NCI-H2196 treated with DMSO at 0.1 percent for 48 hours (cell line): Measurements from ENCODE around the gene PYCR2.
A peak's percentile ranks its signal among the peaks of the same experiment; 100 is the strongest.

ENCODE experiments used
- DNase-seq: peaks from one replicate; lab custom pipeline; 2025; ENCODE audit not compliant: unreplicated experiment; lab: John Stamatoyannopoulos, UW

The PYCR2 gene

DNA sequence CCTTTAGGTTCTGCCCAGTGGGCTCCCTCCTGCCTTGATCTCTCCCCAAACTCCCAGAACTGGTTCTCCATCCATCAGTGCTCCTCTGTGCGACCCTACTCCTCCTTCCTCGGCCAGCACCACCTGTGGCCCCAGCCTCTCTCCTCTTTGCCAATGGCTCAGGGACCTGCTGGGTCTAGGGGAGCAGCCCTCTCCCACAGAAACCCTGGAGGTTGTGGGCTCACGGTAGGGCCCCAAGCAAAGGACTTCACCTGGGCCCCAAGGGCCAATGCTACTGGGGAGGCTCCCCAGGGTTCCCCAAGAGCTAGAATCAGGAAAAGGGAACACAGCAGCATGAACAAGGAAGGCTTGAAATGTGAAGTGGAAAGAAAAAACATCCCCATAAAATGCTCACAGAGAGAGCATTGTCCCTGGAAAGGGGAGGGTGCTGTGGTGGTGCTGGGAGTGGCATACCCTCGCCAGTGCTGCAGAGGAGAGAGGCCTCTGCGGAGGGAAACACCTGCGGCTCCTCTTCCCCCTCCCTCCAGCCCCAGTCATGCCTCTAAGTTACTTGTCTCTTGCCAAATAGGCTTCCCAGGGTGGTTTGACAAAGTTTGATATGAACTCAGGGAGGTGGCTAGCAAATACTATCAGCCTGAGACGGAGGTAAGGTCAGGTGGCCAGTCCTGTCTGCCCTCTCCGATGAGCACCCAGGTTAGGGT lies 44.4 kb downstream of the PYCR2 start:
- DNase-seq = peak; percentile 35

DNA sequence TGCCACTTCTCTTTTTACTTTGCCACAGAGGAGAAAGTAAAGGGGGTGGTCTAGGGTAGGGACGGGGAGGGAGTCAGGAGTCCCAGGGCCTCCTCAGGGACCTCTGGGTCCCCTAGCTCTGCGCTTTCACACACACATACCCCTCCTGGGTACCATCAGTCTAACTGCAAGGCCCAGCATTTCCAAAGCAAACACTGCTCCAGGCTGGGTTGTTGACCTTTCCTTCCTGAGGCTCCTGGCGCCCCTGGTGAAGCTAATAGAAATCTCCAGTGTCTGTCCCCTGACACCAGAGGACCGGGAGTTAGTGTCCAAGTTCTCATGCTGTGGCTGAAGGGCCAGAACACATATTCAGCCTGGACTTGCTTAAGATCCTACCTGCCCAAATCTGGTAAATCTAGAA lies 45.8 kb downstream of the PYCR2 start:
- no peak for DNase-seq

DNA sequence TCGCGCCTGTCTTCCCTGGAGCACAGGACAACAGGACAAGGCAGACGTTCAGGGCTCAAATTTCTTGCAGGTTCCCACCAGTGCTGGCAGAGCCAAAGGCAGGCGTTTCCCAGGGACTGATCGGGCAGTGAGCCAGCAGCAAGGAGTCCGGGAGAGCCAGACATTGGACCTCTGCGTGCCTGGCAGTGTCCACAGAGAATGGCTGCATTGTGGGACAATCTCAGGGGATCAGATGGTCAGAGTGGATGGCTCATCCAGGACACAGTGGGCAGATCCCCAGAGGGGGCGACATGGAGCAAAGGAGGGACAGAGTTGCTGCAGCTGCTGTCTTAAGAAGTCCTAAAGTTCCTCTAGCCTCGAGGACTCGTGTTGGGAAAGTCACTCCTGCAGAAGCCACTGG lies 46.5 kb downstream of the PYCR2 start:
- DNase-seq = peak; percentile 61

DNA sequence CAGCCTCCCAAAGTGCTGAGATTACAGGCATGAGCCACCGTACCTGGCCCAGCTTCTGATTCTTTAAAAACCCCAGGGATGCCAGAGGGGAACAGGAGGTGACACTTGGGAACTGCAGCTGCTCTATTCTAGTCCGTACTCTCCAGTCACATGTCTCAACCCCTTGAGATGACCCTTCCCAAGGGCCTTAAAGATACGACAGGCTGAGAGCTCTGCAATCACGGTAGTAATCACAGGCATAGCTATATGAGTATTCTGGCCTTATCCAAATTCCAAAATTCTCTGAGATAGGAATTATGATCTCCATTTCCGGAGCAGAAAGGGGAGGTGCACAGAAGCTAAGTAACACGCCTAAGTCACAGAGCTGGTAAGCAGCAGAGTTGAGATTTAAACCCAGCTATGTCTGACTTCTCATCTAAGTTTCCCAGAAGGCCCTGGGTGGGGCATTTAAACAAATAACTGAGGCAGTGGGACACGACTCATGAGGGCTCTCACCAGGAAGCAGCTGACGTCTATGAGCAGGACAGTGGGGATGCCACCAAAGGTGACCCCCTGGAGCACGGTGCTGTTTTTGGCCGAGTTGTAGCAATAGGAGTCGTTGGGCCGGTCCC lies 47.0 kb downstream of the PYCR2 start:
- DNase-seq = no peak

DNA sequence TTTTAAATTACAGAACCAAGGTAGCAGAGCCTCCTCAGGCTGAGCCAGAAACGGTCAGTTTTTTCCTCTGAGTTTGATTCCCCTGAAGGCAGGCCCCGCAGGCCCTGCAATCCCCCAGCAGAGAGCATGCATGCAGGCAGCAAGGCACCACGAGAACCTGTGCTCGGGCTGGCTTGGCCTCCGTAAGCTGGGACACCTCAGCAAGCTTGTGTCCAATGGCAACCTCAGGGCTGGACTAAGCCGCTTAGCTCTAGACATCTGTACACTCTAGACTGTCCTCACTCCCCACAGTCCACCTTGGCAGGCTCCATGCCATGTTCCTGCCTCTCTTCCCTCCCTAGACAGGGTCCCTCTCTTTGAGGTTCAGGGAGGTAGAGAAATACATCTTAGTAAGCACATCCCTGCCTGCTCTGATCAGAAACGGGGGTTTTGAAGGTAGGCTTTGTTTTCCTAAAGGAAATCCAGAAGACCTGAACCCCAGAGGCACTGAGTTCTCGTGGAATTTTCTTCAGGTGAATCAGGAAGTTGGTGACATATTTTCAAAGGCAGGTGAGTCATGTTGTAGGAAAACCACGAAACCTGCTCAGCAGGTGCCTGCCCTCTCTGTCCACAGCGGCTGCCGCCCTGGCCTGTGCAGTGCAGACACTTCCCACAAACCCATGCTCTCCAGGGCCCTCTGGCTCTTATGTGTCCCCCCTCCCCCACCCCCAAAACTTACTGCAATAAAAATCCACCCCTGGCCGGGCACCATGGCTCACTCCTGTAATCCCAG lies 48.8 kb downstream of the PYCR2 start:
- peak; percentile 55 for DNase-seq

DNA sequence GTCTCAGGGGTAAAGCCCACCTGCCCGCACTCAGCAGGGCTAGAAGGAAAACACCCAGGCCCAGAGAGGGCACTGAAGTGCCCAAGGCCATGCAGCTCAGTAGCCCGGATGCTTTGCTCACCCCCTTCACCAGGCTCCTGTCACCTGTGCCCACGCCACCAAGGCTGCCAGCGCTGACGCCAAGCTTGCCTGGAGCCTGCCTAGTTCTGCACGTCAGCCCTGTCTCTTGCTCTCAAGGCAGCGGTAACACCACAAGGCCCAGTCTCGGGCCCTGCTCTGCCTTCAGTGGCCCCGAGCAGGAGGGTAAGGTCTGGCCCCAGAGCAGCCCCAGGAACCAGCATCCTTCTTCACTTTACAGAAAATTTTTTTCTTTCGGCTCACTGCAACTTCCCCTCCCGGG lies 49.6 kb downstream of the PYCR2 start:
- DNase-seq = no peak

DNA sequence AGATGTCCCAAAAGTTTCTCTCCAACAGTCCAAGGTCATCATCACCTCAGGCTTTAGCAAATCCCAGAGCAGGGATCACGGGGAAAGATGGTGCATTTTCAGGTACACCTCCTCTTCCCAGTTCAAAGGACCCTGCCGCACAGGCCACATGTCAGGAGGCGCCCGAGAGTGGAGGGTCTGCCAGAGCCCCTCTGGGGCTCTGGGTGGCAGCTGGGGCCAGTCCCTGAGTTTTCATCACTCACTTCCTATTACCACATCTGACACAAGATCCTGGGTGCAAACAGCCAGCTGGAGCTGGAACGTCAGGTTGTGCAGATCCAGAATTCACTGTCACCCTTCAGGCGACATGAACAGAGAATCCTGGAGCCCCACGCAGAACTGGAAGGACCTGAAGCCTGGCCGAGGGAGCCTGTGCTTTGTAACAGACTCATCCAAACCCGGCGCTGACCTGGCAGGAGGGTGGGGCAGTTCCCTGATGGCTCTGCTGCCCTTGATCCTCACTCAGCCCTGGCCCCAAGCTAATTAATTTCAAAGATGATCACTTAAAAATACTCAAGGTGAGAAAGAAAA lies 50.7 kb downstream of the PYCR2 start:
- no peak for DNase-seq

DNA sequence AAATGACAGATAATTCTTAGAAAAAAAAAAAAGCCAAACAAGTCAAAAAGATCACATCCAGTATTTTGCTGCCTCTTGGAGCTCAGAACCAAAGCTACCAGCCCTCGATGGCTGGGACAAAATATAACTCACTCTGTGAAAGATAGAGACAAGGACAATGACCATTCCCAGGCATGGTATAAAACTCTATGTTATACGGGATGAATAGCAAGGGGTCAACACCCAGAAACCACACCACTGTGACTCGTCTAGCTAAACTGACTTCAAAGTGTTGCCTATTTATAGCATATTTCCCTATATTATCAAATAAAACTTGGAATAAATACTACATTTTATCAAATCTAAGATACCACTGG lies 52.0 kb downstream of the PYCR2 start:
- no peak for DNase-seq

DNA sequence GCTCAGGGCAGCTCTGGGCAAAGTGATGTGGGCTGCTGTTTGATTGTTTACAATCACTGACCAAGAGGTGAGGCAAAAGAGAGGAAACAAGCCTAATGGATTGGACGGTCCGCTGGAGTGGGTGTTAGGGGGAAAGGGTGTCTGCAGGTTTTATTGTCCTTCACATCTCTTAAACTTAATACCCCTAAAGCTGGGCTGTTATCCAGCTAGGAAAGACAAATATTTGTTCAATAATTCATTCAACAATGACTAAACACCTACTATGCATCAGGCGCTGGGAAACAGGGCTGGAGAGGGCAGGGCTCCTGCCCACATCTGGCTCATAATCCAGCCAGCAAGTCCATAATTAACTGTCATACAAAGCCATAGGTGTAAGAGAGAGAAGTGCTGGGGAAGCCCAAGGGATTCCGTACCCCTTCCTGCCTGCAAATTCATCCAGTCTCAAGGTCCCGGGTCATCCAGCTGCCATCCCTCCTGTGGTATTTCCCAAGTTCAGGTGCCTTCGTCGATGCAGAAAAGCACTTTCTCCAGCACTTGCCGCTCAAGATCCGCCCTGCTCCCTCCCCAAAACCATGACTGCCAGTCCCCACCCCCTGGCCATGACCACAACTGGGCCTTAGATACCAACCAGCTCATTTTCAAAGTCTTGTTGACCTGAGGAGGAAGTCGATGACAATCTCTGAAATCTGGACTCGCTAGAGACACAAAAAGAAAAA lies 52.5 kb downstream of the PYCR2 start:
- peak; percentile 62 for DNase-seq

DNA sequence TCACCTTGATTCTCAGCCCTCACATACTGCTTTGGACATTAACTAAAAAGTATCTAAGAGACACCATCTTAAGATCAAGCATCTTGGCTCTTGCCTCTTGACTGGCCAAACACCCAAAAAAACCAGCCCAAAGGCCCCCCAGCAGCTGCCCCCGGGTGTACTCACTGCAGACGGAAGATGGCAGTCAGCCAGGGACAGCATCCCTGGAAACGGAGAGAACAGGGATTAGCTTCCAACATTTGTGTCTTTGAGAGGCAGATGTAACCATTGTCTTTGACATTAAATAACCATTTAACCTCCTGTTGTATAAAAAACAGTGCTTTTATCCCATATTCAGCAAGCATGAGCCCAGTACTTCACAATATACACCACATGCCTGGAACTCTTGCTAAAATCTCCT lies 53.1 kb downstream of the PYCR2 start:
- no peak for DNase-seq
